Measurements from ENCODE around the gene SV2C. TPM values are rescaled to one million over a fixed set of nuclear protein-coding genes. Genes with fewer than 3 reads are reported as not detected.

SV2C gene
- total RNA-seq, 1 donor from 2014 or later, result 0.32 TPM

GRCh38 chr5:76372323-76373054 is 289.3 kb downstream of the SV2C start:
- Histone ChIP-seq H3K4me3 (no peak overlapping the region), H3K4me1 (no peaks in the 10 kb centered on the region), H3K27me3 (no peaks in the 10 kb centered on the region), H3K9me3 (no peaks in the 10 kb centered on the region), H3K27ac (no peak overlapping the region), H3K36me3 (no peaks in the 10 kb centered on the region)
- intact Hi-C loops (cut with DNase I), result no loop called here
- ATAC-seq (no peak), DNase-seq (no peak)
- no peak for TF ChIP-seq CTCF (IDR thresholded peaks at IDR 0.05)

DNA sequence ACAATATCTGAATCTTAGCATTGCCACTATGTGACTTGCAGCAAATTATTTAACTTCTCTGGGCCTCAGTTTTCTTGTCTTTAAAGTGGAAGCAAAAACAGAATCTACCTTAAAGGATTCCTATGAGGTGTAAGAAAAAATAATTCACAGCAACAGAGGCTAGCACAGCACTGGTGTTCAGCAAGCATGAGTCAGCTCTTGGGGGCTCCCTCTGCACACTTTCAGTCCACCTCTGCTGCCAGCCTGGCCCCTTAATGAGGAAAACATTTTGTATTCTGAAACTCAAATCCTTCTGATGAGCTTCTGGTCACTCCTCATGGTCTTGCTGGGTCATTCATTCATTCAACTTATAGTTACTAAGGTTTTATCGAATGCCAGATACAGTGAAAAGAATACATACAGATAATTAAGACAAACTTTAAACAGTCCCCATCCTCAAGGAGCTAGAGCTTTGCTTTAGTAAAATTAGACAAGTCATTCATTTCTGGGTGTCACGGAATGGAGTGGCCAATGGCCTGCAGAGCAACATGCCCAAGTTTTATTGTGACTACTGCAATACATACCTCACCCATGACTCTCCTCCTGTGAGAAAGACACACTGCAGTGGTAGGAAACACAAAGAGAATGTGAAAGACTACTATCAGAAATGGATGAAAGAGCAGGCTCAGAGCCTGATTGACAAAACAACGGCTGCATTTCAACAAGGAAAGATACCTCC is 293.1 kb downstream of the SV2C start:
- Histone ChIP-seq H3K9me3 (no peaks in the 10 kb centered on the region), H3K36me3 (no peaks in the 10 kb centered on the region), H3K27ac (no peak overlapping the region), H3K4me1 (no peaks in the 10 kb centered on the region), H3K27me3 (no peaks in the 10 kb centered on the region), H3K4me3 (no peak overlapping the region)
- no peak for TF ChIP-seq CTCF (IDR thresholded peaks at IDR 0.05)
- no peak for ATAC-seq
- no peak for DNase-seq
- intact Hi-C loops (cut with DNase I), result no loop called here

DNA sequence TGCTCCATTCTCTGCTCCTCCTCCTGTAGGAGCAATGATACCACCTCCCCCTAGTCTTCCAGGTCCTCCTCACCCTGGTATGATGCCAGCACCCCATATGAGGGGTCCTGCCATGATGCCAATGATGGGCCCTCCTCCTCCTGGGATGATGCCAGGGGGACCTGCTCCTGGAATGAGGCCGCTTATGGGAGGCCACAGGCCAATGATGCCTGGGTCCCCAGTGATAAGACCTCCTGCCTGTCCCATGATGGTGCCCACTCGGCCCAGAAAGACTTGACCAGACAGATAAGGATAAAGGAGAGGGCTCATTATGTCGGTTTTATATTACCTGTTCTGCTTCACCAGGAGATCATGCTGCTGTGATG is 293.7 kb downstream of the SV2C start:
- intact Hi-C loops (cut with DNase I), result no loop called here
- H3K27ac ChIP-seq, result no peak overlapping the region
- H3K36me3 ChIP-seq, result no peaks in the 10 kb centered on the region
- no peaks in the 10 kb centered on the region for H3K4me1 ChIP-seq
- no peak for ATAC-seq
- no peak for DNase-seq
- H3K9me3 ChIP-seq, result no peaks in the 10 kb centered on the region
- TF ChIP-seq CTCF (IDR thresholded peaks at IDR 0.05), result no peak
- no peaks in the 10 kb centered on the region for H3K27me3 ChIP-seq
- H3K4me3 ChIP-seq, result no peak overlapping the region

DNA sequence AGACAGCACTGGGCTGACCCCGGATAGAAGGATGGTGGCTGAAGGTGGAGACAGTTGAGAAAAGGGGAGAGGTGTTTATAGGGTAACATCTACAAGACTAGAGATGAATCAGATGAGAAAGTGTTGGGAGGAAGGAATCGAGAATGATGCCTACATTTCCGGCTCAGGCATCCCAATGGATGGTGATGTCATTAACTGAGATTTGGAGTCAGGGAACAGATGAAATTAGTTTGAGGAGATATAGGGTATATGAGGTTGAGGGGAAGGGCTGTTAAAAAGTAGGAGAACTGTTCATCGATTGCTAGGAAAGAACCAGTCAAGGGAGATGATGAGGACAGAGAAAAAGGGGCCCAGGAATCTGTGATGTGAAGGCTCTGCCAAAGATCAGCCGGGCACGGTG is 295.2 kb downstream of the SV2C start:
- ATAC-seq (no peak), DNase-seq (no peak)
- no peak for TF ChIP-seq CTCF (IDR thresholded peaks at IDR 0.05)
- H3K4me1 ChIP-seq, result no peaks in the 10 kb centered on the region
- H3K4me3 ChIP-seq, result no peak overlapping the region
- no peaks in the 10 kb centered on the region for H3K9me3 ChIP-seq
- H3K27me3 ChIP-seq, result no peaks in the 10 kb centered on the region
- H3K27ac ChIP-seq, result no peak overlapping the region
- intact Hi-C loops (cut with DNase I), result no loop called here
- H3K36me3 ChIP-seq, result no peaks in the 10 kb centered on the region

DNA sequence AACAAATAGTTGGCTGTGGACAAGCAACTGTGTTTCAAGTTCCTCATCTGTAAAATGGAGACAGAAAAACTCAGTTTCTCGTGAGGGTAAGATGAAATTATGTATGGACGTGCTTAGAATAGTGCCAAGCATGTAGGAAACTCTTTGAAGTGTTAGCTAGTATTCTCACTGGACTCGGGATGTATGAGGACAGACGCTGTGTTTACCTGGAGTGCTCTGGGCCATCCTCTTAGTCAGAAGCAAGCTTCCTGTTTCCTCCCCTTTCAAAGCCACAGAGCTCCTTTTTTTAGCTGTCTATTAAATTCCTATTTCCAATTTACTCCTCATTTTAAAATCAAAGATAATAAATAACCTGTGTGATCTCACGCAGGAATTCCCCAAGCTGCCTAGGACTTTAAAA is 296.1 kb downstream of the SV2C start:
- DNase-seq, result no peak
- no peak for TF ChIP-seq CTCF (IDR thresholded peaks at IDR 0.05)
- H3K36me3 ChIP-seq, result no peaks in the 10 kb centered on the region
- H3K4me1 ChIP-seq, result no peaks in the 10 kb centered on the region
- no peak overlapping the region for H3K27ac ChIP-seq
- H3K4me3 ChIP-seq, result no peak overlapping the region
- no peak for ATAC-seq
- H3K9me3 ChIP-seq, result no peaks in the 10 kb centered on the region
- intact Hi-C loops (cut with DNase I), result no loop called here
- H3K27me3 ChIP-seq, result no peaks in the 10 kb centered on the region
